Superior temporal gyrus (tissue), 1 donor: Measurements from ENCODE around the gene RPRD1B.
"Not testable (repeated sequence)": the region's sequence is repeated elsewhere in the genome, so short reads cannot be mapped to it uniquely, and the experiment has no call there.

Experiments used
- DNase-seq: peaks from one replicate; pipeline ENCODE4 v3.0.0-alpha.2; 2016; ENCODE audit errors: extremely low spot score

RPRD1B gene

GRCh38 chr20:38073307-38074071 is 39.9 kb downstream of the RPRD1B start:
- peak; percentile 82 for DNase-seq

GRCh38 chr20:38075161-38075998 is 41.8 kb downstream of the RPRD1B start:
- no peak for DNase-seq

GRCh38 chr20:38076548-38076947 is 43.0 kb downstream of the RPRD1B start:
- no peak for DNase-seq

GRCh38 chr20:38078084-38078483 is 44.5 kb downstream of the RPRD1B start:
- DNase-seq = no peak

- no peak for DNase-seq
Measured at GRCh38 chr20:38079353-38079752, 45.8 kb downstream of the RPRD1B start.

GRCh38 chr20:38081575-38081974 is 48.0 kb downstream of the RPRD1B start:
- DNase-seq = no peak

- no peak for DNase-seq
Measured at GRCh38 chr20:38082894-38083293, 49.3 kb downstream of the RPRD1B start.

GRCh38 chr20:38083338-38084048 is 49.9 kb downstream of the RPRD1B start:
- DNase-seq = no peak

- DNase-seq = no peak
Measured at GRCh38 chr20:38084425-38084951, 50.9 kb downstream of the RPRD1B start.

GRCh38 chr20:38085026-38085425 is 51.5 kb downstream of the RPRD1B start:
- DNase-seq = no peak

- no peak for DNase-seq
Measured at GRCh38 chr20:38089500-38089899, 56.0 kb downstream of the RPRD1B start.

GRCh38 chr20:38090061-38090460 is 56.5 kb downstream of the RPRD1B start:
- no peak for DNase-seq

- no peak for DNase-seq
Measured at GRCh38 chr20:38091441-38092216, 58.1 kb downstream of the RPRD1B start.

- no peak for DNase-seq
Measured at GRCh38 chr20:38092260-38092857, 58.8 kb downstream of the RPRD1B start.

- DNase-seq = no peak
Measured at GRCh38 chr20:38092915-38093314, 59.4 kb downstream of the RPRD1B start.

- DNase-seq = no peak
Measured at GRCh38 chr20:38093641-38094077, 60.1 kb downstream of the RPRD1B start.

- no peak for DNase-seq
Measured at GRCh38 chr20:38094373-38094891, 60.9 kb downstream of the RPRD1B start.

- no peak for DNase-seq
Measured at GRCh38 chr20:38095017-38095686, 61.6 kb downstream of the RPRD1B start.

GRCh38 chr20:38098952-38099351 is 65.4 kb downstream of the RPRD1B start:
- no peak for DNase-seq

- DNase-seq = not testable (repeated sequence)
Measured at GRCh38 chr20:38102206-38102605, 68.7 kb downstream of the RPRD1B start.
